AG04450 (cell line): Measurements from ENCODE around the gene MEN1. TPM values are rescaled to one million over a fixed set of nuclear protein-coding genes. Genes with fewer than 3 reads are reported as not detected.

Experiments used
- CTCF ChIA-PET: fragments of 300-600, 350-600 bp; formaldehyde crosslinking; extraction: SDS; loops from one replicate; lab custom pipeline; 2022; ENCODE audit warnings: antibody characterized with exemption, inconsistent platforms; lab: Charles Lee
- POLR2A ChIA-PET: fragments of 350-600 bp; formaldehyde crosslinking; extraction: SDS; loops from one replicate; lab custom pipeline; 2021; ENCODE audit warnings: antibody characterized with exemption, inconsistent platforms; lab: Yijun Ruan, JAX
- DNase-seq: peaks from one replicate; pipeline ENCODE4 v3.0.0-alpha.2; 2011; ENCODE audit warnings: low read depth, low spot score
- H3K27ac ChIP-seq: one replicate; pipeline ENCODE4 v1.5.1; 2012; ENCODE audit warnings: low read depth, low read length, control low read depth
- H3K27me3 ChIP-seq: one replicate; pipeline ENCODE4 v1.6.0; 2012; ENCODE audit warnings: low read length; ENCODE audit not compliant: control insufficient read depth, insufficient read depth
- H3K4me3 ChIP-seq: 2 replicates; pipeline ENCODE4 v1.5.1; 2011; ENCODE audit warnings: mild to moderate bottlenecking, low read depth, low read length, control low read depth
- H3K9me3 ChIP-seq: 2 replicates; pipeline ENCODE4 v1.5.1; 2012; ENCODE audit warnings: low read length; ENCODE audit not compliant: control insufficient read depth, insufficient read depth
- CTCF ChIP-seq: IDR thresholded peaks from 2 replicates; pipeline ENCODE4 v1.5.1; 2011; ENCODE audit warnings: low read depth, low read length, control low read depth, inconsistent platforms
- polyA plus RNA-seq: library from polyadenylated mRNA; depleted of rRNA; stranded (reverse); fragments of >200 nt; gene quantifications from 2 replicates; pipeline ENCODE4 v1.2.3, GENCODE V29; 2011

Gene MEN1
- polyA plus RNA-seq, 1 experiment = 15.0 TPM

- DNase-seq = no peak
- no peak for TF ChIP-seq CTCF
- CTCF ChIA-PET = interaction anchor here (0.5 to 8.3 kb wide), 12 partner anchors 23 to 407 kb away, joined by 3 to 86 read pairs (median 4); partner anchors contain the start of genes ARL2 and BATF2
- H3K4me3 ChIP-seq = no peak overlapping the region
- POLR2A ChIA-PET = interaction anchor here (0.6 to 1.4 kb wide), 4 partner anchors 32 to 45 kb away, joined by 3 to 8 read pairs (median 3); no protein-coding TSS in a partner anchor
- no peak overlapping the region for H3K27ac ChIP-seq
- H3K9me3 ChIP-seq = no peaks in the 10 kb centered on the region
- H3K27me3 ChIP-seq = no peaks in the 10 kb centered on the region
Observed at GRCh38 chr11:64845129-64845775, 34.9 kb upstream of the MEN1 start.

- CTCF ChIA-PET = interaction anchor here (0.6 to 8.3 kb wide), 17 partner anchors 8 to 231 kb away, joined by 3 to 86 read pairs (median 4); partner anchors contain the start of genes BATF2, EHD1 and PPP2R5B
- Histone ChIP-seq H3K27ac (no peak within 1 kb of the TSS), H3K4me3 (peak within 1 kb of the TSS; percentile 20; the same call in 1 of the 2 replicates), H3K27me3 (no peaks in the 10 kb centered on the region), H3K9me3 (no peaks in the 10 kb centered on the region)
- TF ChIP-seq CTCF = peak; percentile 59
- POLR2A ChIA-PET = interaction anchor here (0.6 to 1.2 kb wide), 5 partner anchors 20 to 45 kb away, joined by 3 to 8 read pairs (median 3); no protein-coding TSS in a partner anchor
- no peak for DNase-seq
Observed at GRCh38 chr11:64844330-64845128, 34.2 kb upstream of the MEN1 start, which contains the start of gene CDC42BPG. TSS of gene CDC42BPG (minus strand) at chr11:64844653. CDS start at chr11:64844569, 84 bp downstream.

GRCh38 chr11:64843686-64844329, 33.5 kb upstream of the MEN1 start:
- Histone ChIP-seq H3K9me3 (no peaks in the 10 kb centered on the region), H3K4me3 (no peak overlapping the region), H3K27me3 (no peaks in the 10 kb centered on the region), H3K27ac (no peak overlapping the region)
- CTCF ChIA-PET = interaction anchor here (0.6 to 8.3 kb wide), 15 partner anchors 11 to 509 kb away, joined by 3 to 86 read pairs (median 4); partner anchors contain the start of genes BATF2, EHD1 and PPP2R5B
- POLR2A ChIA-PET = interaction anchor here (0.6 to 1.1 kb wide), 4 partner anchors 20 to 272 kb away, joined by 3 to 6 read pairs (median 4); no protein-coding TSS in a partner anchor
- no peak for DNase-seq
- TF ChIP-seq CTCF = no peak

- CTCF ChIA-PET = interaction anchor here (0.6 to 8.3 kb wide), 3 partner anchors 45 to 510 kb away, joined by 3 to 86 read pairs (median 9); no protein-coding TSS in a partner anchor
- Histone ChIP-seq H3K27ac (no peak overlapping the region), H3K9me3 (no peaks in the 10 kb centered on the region), H3K4me3 (no peak overlapping the region), H3K27me3 (no peaks in the 10 kb centered on the region)
- POLR2A ChIA-PET = interaction anchor here (0.6 kb wide), 1 partner anchor 273 kb away, joined by 6 read pairs; no protein-coding TSS in a partner anchor
- no peak for TF ChIP-seq CTCF
- no peak for DNase-seq
Observed at GRCh38 chr11:64842851-64843685, 32.7 kb upstream of the MEN1 start.
